Tibial nerve (tissue), 4 donors: ENCODE data around the gene DPYSL4. TPM values are rescaled to one million over a fixed set of nuclear protein-coding genes. Genes with fewer than 3 reads are reported as not detected.

Experiments used
- DNase-seq, 2 donors: peaks; one replicate each; pipeline ENCODE4 v3.0.0-alpha.2; 2019; ENCODE audit warnings: low spot score in 2 of 2
- H3K27ac ChIP-seq, 4 donors: fragments of 200-600 bp; sonication (generic) in 3 of 4; one replicate each; pipeline ENCODE4 v1.5.1; 2017 to 2019; ENCODE audit warnings: mild to moderate bottlenecking in 1 of 4
- H3K27me3 ChIP-seq, 2 donors: fragments of 200-600 bp; sonication (generic) in 1 of 2; one replicate each; pipeline versions ENCODE4 v1.5.1 to v1.6.0; 2017 to 2019
- H3K36me3 ChIP-seq, 3 donors: fragments of 200-600 bp; sonication (generic); one replicate each; pipeline ENCODE4 v1.5.1; 2018 to 2019
- H3K4me1 ChIP-seq, 4 donors: fragments of 200-600 bp; sonication (generic) in 3 of 4; one replicate each; pipeline ENCODE4 v1.5.1; 2017 to 2019
- H3K4me3 ChIP-seq, 4 donors: fragments of 200-600 bp; sonication (generic) in 3 of 4; one replicate each; pipeline ENCODE4 v1.5.1; 2017 to 2019; ENCODE audit warnings: mild to moderate bottlenecking in 1 of 4, moderate library complexity in 1 of 4
- H3K9me3 ChIP-seq, 4 donors: fragments of 200-600 bp; sonication (generic) in 3 of 4; one replicate each; pipeline ENCODE4 v1.5.1; 2017 to 2019
- EP300 ChIP-seq, 2 donors: sonication (generic); formaldehyde crosslinking; IDR thresholded peaks; one replicate each; pipeline ENCODE4 v1.6.1; 2017; ENCODE audit warnings: antibody characterized with exemption in 2 of 2, mild to moderate bottlenecking in 1 of 2
- POLR2A ChIP-seq, 2 donors: fragments of 450-650 bp; IDR thresholded peaks; one replicate each; pipeline ENCODE4 v1.6.1; 2017; ENCODE audit warnings: antibody characterized with exemption in 2 of 2, mild to moderate bottlenecking in 2 of 2, moderate library complexity in 2 of 2
- WGBS, 2 donors: methylation state at CpG; one replicate each; pipeline ENCODE4 v1.1.5; 2018; 5-methylcytosine and 5-hydroxymethylcytosine counted together
- total RNA-seq, 4 donors: library from RNA; depleted of rRNA; stranded (reverse); fragments of >200 nt; gene quantifications; one replicate each; pipeline ENCODE4 v1.1.0, GENCODE V29; 2016
- TF ChIP-seq, protein P1 (sequence below), 5 experiments: fragments of 200-600 bp in 3 of 5; fragments of 450-650 bp in 2 of 5; sonication (generic) in 3 of 5; IDR thresholded peaks; one replicate each; pipeline ENCODE4 v1.5.1; 2016 to 2019; ENCODE audit warnings: antibody characterized with exemption in 5 of 5, mild to moderate bottlenecking in 3 of 5, moderate library complexity in 2 of 5

The DPYSL4 gene
- total RNA-seq, 4 donors from 2014 or later: 0.21 to 3.1 (median 1.4) TPM

DNA sequence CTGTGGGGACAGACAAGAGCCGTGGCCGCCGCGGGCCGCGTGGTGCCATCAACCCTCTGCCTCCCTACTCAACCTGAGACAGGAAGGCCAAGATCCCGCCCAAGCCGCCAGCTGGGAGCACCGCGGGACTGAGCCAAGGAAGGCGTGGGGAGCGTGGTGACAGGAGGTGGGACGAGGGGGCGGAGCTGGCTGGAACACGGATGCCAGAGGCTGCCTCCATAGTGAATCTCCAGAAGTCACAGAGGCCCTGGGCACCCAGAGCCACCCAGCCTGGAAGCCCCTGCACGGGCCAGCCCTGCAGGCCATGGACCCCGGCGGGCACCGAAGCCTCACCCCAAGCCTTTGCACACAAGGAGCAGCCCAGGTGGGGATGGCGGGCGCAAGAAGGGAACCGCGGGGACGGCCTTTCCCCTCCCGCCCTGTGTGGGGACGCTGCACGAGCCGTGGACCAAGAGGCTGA is 18.1 kb upstream of the DPYSL4 start:
- TF ChIP-seq EP300 (IDR thresholded peaks at IDR 0.05): no peak
- TF ChIP-seq POLR2A (IDR thresholded peaks at IDR 0.05): no peak
- TF ChIP-seq, protein P1, sequence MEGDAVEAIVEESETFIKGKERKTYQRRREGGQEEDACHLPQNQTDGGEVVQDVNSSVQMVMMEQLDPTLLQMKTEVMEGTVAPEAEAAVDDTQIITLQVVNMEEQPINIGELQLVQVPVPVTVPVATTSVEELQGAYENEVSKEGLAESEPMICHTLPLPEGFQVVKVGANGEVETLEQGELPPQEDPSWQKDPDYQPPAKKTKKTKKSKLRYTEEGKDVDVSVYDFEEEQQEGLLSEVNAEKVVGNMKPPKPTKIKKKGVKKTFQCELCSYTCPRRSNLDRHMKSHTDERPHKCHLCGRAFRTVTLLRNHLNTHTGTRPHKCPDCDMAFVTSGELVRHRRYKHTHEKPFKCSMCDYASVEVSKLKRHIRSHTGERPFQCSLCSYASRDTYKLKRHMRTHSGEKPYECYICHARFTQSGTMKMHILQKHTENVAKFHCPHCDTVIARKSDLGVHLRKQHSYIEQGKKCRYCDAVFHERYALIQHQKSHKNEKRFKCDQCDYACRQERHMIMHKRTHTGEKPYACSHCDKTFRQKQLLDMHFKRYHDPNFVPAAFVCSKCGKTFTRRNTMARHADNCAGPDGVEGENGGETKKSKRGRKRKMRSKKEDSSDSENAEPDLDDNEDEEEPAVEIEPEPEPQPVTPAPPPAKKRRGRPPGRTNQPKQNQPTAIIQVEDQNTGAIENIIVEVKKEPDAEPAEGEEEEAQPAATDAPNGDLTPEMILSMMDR (IDR thresholded peaks at IDR 0.05): no peak
- Histone ChIP-seq H3K4me3 (no peak overlapping the region), H3K9me3 (no peaks in the 10 kb centered on the region), H3K27me3 (peaks cover 0 to 42% of the 10 kb centered on the region in 2 donors), H3K4me1 (no peaks in the 10 kb centered on the region), H3K27ac (no peak overlapping the region), H3K36me3 (peaks cover 0 to 27% (median 0%) of the 10 kb centered on the region in 3 donors)
- 84 to 91% methylated on average over 13 to 23 of the region's 28 CpGs for WGBS, 2 donors
- no peak for DNase-seq

DNA sequence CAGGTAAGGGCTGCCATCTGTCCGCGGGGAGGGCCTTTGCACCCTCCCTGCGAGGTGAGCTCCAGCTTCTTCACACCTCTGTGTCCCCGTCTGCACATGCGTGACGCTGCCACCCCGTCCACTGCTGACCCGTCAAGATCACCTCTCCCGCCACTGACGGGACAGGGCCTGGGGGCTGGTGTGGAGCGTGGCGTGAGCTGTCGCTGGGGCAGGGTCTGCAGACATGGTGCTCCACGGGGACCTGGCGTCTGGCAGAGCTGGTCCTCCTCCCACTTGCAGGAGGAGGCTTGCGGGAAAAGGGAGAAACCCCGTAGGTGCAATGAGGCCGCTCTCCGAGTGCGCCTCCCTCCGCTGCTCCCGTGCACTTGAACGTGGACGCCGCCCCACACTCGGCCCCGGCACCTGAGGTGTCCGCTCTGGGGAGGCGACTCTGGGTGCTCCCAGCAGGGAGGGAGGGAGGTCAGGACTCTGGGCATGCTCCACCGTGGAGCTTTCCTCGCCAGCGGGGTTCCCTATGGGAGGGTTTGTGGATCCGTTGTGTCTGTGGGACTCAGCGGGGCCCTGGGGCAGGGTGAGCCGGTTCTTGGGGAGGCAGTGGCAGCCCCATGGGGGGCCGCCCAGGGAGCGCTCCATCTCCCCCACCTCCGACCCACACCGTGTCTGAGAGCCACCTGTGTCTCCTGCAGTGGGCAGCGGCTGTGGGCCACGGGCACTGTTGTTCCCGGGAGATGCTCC is 17.6 kb upstream of the DPYSL4 start:
- peaks cover 0 to 27% (median 0%) of the 10 kb centered on the region in 3 donors for H3K36me3 ChIP-seq
- TF ChIP-seq, protein P1 (IDR thresholded peaks at IDR 0.05): no peak
- no peak for TF ChIP-seq EP300 (IDR thresholded peaks at IDR 0.05)
- TF ChIP-seq POLR2A (IDR thresholded peaks at IDR 0.05): no peak
- no peaks in the 10 kb centered on the region for H3K4me1 ChIP-seq
- H3K27me3 ChIP-seq: peaks cover 0 to 37% of the 10 kb centered on the region in 2 donors
- no peaks in the 10 kb centered on the region for H3K9me3 ChIP-seq
- H3K4me3 ChIP-seq: no peak overlapping the region
- 87 to 88% methylated on average over 23 to 33 of the region's 42 CpGs for WGBS, 2 donors
- no peak overlapping the region for H3K27ac ChIP-seq
- DNase-seq: no peak

DNA sequence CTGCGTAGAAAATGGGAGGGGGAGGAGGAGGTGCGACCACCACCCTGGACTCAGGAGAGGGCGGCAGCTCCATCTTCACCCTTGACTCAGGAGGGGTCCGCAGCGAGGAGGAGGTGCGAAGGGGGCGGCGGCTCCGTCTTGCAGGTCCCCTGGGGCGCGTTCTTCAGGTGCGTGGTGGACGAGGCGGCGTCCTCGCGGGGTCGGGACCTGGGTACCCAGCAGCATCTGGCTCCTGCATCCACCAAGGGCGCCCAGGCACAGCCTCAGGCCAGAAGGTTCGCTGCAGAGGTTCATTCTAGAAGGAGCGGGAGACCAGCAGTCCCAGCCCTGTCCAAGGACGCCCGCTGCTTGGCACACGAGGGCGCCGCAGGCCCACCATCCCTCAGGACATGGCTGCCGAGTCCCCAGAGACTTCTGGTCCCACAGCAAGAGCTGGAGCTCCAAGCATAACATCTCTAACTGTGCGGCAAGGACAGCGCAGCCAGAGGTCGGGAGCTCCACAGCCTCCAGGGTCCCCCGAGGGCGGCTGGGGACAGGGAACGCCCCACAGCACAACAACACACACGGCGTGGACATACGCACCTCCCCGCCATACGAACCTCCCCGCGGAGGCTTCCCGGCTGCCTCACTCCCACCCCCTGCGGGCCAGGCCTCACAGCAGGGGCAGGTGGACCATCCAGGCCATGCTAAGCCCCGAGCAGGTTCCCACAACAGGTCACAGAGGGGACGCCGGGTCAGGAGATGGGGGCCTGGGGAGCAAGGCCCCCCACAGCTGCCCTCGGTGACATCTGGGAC is 16.8 kb upstream of the DPYSL4 start:
- H3K4me3 ChIP-seq: no peak overlapping the region
- TF ChIP-seq POLR2A (IDR thresholded peaks at IDR 0.05) (no peak), EP300 (IDR thresholded peaks at IDR 0.05) (no peak)
- TF ChIP-seq, protein P1 (IDR thresholded peaks at IDR 0.05): no peak
- H3K4me1 ChIP-seq: no peaks in the 10 kb centered on the region
- peaks cover 0 to 39% of the 10 kb centered on the region in 2 donors for H3K27me3 ChIP-seq
- peaks cover 0 to 27% (median 0%) of the 10 kb centered on the region in 3 donors for H3K36me3 ChIP-seq
- 80 to 82% methylated on average over 21 to 35 of the region's 46 CpGs for WGBS, 2 donors
- DNase-seq: no peak
- no peak overlapping the region for H3K27ac ChIP-seq
- no peaks in the 10 kb centered on the region for H3K9me3 ChIP-seq

DNA sequence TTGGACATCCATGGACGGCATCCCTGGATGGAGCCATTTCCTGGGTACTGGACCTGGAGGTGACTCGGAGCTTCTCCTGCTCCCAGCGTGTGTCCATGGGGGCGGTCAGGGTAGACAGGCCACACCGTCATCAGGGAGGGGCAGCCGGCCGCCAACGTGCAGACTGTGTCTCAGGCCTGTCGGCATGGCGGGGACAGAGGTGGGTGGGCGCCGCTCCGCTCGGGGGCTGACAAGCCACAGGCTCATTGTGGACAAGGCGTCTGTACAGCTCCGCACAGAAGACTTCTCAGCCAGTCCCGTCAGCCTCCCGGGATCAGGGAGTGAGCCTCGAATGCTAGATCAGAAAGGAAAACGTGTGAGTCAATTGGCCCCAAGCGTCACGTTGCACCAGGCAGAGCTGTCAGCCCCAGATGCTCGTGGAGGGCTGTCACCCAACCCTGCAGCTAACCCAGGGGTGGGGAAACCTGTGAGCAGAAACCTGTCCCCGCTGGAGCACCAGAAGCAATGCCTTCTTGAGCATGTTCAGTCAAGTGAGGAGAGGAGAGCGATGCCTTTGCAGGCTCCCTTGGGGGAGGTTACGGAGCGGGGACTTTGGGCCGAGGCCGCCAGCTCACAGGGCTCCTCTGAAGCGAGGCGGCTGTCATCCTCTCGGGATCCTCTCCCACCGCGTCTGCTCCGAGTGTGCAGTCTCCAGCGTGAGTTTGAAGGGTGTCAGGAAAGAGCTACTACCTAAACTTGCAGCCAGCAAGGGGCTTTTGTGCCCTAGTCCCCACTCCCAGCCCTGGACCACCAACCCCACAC is 16.0 kb upstream of the DPYSL4 start:
- Histone ChIP-seq H3K27me3 (peaks cover 0 to 36% of the 10 kb centered on the region in 2 donors), H3K27ac (no peak overlapping the region), H3K36me3 (peaks cover 0 to 27% (median 0%) of the 10 kb centered on the region in 3 donors), H3K4me1 (peaks cover 0 to under 1% (median 0%) of the 10 kb centered on the region in 4 donors), H3K4me3 (no peak overlapping the region), H3K9me3 (no peaks in the 10 kb centered on the region)
- TF ChIP-seq EP300 (IDR thresholded peaks at IDR 0.05) (no peak), POLR2A (IDR thresholded peaks at IDR 0.05) (no peak)
- TF ChIP-seq, protein P1 (IDR thresholded peaks at IDR 0.05): no peak
- DNase-seq: no peak
- WGBS, 2 donors: 63 to 71% methylated on average over 29 of the region's 36 CpGs
